ENCODE data around the gene AKAP8L.
"Not testable (repeated sequence)": the region's sequence is repeated elsewhere in the genome, so short reads cannot be mapped to it uniquely, and the experiment has no call there.

Gene AKAP8L

DNA sequence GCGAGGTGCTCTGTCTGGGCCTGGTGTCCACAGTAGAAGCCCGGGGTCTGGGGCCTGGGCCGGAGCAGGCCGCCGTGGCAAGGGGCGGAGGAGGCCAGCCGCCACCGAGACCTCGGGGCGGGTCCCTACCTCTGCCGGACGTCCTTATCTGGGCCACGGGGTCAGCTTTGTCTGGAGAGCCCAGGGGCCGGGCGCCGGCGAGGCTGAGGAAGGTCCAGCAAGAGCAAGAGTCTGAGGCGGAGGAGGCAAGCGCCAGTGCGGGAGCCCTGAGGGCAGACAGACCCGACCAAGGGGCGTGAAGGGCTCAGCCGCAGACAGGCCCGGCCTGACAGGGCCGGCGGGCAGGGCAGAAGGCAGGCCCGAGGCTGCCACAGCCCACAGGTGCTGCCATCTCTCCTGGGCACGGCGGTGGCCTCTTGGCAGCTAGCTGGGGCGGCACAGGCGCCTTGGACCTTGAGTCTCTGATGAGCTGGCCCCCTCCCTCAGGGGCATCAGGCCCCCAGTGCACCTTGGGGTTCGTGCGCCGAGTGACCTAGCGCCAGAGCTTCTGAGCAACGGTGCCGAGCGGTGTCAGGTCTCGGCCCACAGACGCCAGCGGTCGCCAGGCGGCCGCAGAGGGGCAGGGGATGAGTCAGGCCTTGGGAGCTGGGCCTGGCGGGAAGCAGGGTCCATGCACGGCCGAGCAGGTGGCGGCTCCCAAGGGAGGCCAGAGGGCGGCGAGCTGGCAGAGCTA, 20.1 kb downstream of the AKAP8L start:
- Mint-ChIP-seq H3K4me3 (no peak overlapping the region), H3K9me3 (ENCODE audit: low read depth) (no peaks in the 10 kb centered on the region), H3K36me3 (peaks cover 7% of the 10 kb centered on the region)

DNA sequence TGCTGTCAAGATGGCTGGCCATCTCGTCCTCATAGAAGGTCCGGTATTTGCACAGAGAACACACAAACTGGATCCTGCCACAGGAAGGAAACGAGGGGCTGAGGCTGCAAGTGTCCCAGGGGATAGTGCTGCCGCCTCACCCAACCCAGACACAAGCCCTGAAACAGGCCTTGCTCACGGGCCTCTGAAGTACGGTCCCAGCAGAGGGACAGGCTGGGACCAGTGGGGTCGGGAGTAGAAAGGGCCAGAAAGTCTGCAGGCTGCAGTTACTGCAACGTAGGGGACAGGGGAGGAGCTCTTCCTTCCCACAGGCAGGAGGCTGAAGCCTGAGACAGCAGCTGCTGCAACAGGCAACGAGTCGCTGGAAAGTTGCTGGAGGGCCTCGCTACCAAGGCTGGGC, 21.0 kb downstream of the AKAP8L start:
- Mint-ChIP-seq H3K4me3 (no peak overlapping the region), H3K9me3 (ENCODE audit: low read depth) (no peaks in the 10 kb centered on the region), H3K4me1 (ENCODE audit: low read depth) (peaks cover 6% of the 10 kb centered on the region), H3K27me3 (no peaks in the 10 kb centered on the region), H3K27ac (no peak overlapping the region), H3K36me3 (peaks cover 9% of the 10 kb centered on the region)

More for the DNA sequence above, 20.1 kb downstream of the AKAP8L start:
- no peak overlapping the region for H3K27ac Mint-ChIP-seq
- H3K27me3 Mint-ChIP-seq, result no peaks in the 10 kb centered on the region
- H3K4me1 Mint-ChIP-seq (ENCODE audit: low read depth), result peaks cover 4% of the 10 kb centered on the region

DNA sequence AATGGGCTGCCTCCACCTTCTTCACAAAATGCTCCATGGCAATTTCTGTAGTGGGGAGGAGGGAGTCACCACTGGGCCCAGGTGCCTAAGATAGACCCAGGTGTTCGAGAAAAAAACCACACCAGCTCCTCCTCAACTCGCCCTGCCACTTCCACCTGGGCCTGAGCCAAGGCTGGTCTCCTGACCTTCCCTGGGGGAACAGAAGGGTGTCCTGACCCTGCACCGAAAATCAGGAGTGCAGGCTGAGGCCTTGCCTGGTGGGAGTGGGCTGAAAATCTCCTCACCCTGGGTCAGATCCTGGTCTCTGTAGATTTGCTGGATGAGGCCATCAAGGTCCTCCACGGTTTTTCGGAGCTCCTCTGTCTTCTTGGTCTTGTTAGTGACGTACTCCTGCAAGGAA, 21.6 kb downstream of the AKAP8L start:
- H3K4me3 Mint-ChIP-seq, result no peak overlapping the region
- peaks cover 6% of the 10 kb centered on the region for H3K4me1 Mint-ChIP-seq (ENCODE audit: low read depth)
- H3K27ac Mint-ChIP-seq, result no peak overlapping the region
- H3K9me3 Mint-ChIP-seq (ENCODE audit: low read depth), result no peaks in the 10 kb centered on the region
- H3K27me3 Mint-ChIP-seq, result no peaks in the 10 kb centered on the region
- peaks cover 9% of the 10 kb centered on the region for H3K36me3 Mint-ChIP-seq

DNA sequence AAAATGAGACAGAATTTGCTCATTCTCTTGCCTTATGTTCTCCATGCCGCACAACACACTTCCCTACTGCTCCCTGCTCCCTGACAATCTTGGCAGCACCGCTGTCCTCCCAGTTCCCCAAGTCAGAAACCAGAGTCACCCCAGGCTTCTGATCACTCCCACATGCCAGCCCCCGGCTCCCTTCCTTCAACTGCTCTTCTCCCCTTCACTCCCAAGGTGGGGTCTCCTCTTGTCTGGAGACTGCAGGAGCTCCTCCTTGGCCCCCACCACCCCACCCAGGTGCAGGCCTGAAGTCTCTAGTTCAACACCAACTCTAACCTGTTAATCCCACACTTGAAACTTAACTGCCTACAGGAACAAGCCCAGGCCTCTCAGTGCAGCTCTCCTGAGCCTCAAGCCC, 22.4 kb downstream of the AKAP8L start:
- Mint-ChIP-seq H3K27me3 (no peaks in the 10 kb centered on the region), H3K4me1 (ENCODE audit: low read depth) (peaks cover 6% of the 10 kb centered on the region), H3K36me3 (peaks cover 9% of the 10 kb centered on the region), H3K9me3 (ENCODE audit: low read depth) (no peaks in the 10 kb centered on the region), H3K4me3 (no peak overlapping the region), H3K27ac (no peak overlapping the region)

DNA sequence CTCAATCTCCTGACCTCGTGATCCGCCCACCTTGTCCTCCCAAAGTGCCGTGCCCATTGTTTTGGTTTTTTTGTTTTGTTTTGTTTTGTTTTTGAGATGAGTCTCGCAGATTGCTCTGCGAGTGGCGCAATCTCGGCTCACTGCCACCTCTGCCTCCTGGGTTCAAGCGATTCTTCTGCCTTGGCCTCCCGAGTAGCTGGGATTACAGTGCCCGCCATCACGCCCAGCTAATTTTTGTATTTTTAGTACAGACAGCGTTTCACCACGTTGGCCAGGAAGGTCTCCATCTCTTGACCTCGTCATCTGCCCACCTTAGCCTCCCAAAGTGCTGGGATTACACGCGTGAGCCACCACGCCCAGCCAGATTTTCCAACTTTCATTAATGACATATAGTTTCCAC, 23.5 kb downstream of the AKAP8L start:
- H3K36me3 Mint-ChIP-seq; H3K4me1 Mint-ChIP-seq (ENCODE audit: low read depth); H3K4me3 Mint-ChIP-seq; H3K27me3 Mint-ChIP-seq; H3K27ac Mint-ChIP-seq; H3K9me3 Mint-ChIP-seq (ENCODE audit: low read depth): not testable (repeated sequence)

DNA sequence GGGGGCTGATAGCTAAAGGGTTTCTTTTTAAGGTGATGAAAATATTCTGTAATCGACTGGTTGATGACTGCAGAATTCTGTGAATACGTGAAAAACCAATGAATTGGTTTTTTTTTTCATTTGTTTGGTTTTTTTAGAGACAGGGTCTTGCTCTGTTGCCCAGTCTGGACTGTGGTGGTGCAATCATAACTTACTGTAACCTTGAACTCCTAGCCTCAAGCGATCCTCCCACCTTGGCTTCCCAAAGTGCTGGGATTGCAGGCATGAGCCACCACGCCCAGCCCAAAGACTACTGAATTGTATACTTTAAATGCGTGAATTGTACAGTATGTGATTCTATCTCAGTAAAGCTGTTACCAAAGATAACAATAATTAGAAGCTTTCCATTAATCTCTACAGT, 24.4 kb downstream of the AKAP8L start:
- H3K4me3 Mint-ChIP-seq, result no peak overlapping the region
- peaks cover 9% of the 10 kb centered on the region for H3K4me1 Mint-ChIP-seq (ENCODE audit: low read depth)
- H3K9me3 Mint-ChIP-seq (ENCODE audit: low read depth), result no peaks in the 10 kb centered on the region
- peaks cover 9% of the 10 kb centered on the region for H3K36me3 Mint-ChIP-seq
- no peaks in the 10 kb centered on the region for H3K27me3 Mint-ChIP-seq
- peak overlapping the region; percentile 52 for H3K27ac Mint-ChIP-seq

DNA sequence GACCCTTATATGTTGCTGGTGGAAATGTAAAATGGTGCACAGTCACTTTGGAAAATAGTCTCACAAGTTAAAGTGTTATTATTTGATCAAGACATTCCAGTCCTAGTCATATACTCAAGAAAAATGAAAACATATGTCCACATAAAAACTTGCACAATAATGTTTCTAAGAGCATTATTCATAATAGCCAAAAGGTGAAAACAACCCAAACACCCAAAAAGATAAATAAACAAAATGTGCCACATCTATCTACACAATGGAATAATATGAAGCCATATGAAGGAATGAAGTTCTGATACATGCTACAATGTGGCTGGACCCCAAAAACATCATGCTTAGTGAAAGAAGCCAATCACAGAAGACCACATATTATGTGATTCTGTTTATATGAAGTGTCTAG, 24.8 kb downstream of the AKAP8L start:
- peak overlapping the region; percentile 52 for H3K27ac Mint-ChIP-seq
- H3K36me3 Mint-ChIP-seq, result peaks cover 9% of the 10 kb centered on the region
- H3K27me3 Mint-ChIP-seq, result no peaks in the 10 kb centered on the region
- H3K9me3 Mint-ChIP-seq (ENCODE audit: low read depth), result no peaks in the 10 kb centered on the region
- H3K4me1 Mint-ChIP-seq (ENCODE audit: low read depth), result peaks cover 9% of the 10 kb centered on the region
- H3K4me3 Mint-ChIP-seq, result no peak overlapping the region

DNA sequence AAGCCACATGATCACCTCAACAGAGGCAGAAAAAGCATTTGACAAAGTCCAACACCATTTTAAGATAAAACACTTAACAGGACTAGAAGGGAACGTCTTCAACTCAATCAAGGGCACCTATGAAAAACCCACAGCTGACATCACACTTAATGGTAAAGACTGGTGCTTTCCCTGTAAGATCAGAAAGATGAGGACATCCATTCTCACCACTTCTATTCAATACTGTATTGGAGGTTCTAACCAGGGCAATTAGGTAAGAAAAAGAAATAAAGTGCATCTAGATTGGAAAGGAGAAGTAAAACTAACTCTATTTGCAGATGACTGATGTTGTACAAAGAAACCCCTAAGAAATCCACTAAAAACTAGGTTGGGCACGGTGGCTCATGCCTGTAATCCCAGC, 28.0 kb downstream of the AKAP8L start:
- no peaks in the 10 kb centered on the region for H3K27me3 Mint-ChIP-seq
- H3K27ac Mint-ChIP-seq, result peak overlapping the region; percentile 11
- no peak overlapping the region for H3K4me3 Mint-ChIP-seq
- no peaks in the 10 kb centered on the region for H3K9me3 Mint-ChIP-seq (ENCODE audit: low read depth)
- peaks cover 2% of the 10 kb centered on the region for H3K36me3 Mint-ChIP-seq
- peaks cover 7% of the 10 kb centered on the region for H3K4me1 Mint-ChIP-seq (ENCODE audit: low read depth)

DNA sequence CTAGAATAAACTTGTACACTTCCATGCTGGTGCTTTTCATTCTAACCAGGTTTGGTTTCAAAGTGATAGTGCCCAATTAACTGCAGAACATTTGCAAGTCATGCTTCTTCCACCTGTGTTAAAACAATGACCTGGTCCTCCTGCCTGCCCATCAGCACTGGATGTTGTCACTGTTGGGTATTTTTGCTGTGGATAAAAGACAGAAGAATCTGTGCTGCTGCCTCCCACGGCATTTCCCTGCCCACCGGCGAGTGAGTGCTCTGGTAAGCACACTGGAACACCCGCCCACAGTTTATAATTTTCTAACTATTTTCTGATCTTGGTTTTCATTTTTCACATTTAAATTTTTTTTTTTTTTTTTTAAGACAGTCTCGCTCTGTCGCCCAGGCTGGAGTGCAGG, 36.9 kb downstream of the AKAP8L start:
- Mint-ChIP-seq H3K27me3 (no peaks in the 10 kb centered on the region), H3K27ac (peak overlapping the region; percentile 72), H3K4me3 (peak overlapping the region; percentile 85), H3K4me1 (ENCODE audit: low read depth) (peaks cover 27% of the 10 kb centered on the region), H3K36me3 (no peaks in the 10 kb centered on the region), H3K9me3 (ENCODE audit: low read depth) (no peaks in the 10 kb centered on the region)

DNA sequence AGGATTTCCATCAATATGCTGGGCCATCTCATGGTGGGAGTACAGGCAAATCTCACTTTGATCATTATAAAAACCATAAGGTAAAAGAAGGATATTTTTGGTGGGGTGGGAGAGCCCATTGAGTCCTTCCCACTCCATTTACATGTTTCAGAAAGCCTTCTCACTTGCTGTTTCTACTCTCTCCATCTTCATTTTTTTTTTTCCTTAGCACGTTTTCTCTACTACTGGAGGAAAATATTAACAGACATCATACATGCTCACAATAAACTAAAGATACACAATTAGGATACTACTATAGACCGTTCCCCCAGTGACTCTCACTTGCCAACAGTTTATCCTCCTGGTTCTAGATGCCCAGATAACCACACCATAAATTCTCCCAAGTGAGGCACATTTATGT, 37.4 kb downstream of the AKAP8L start:
- no peaks in the 10 kb centered on the region for H3K27me3 Mint-ChIP-seq
- peaks cover 32% of the 10 kb centered on the region for H3K4me1 Mint-ChIP-seq (ENCODE audit: low read depth)
- peak overlapping the region; percentile 85 for H3K4me3 Mint-ChIP-seq
- H3K36me3 Mint-ChIP-seq, result no peaks in the 10 kb centered on the region
- H3K27ac Mint-ChIP-seq, result peak overlapping the region; percentile 72
- H3K9me3 Mint-ChIP-seq (ENCODE audit: low read depth), result no peaks in the 10 kb centered on the region

DNA sequence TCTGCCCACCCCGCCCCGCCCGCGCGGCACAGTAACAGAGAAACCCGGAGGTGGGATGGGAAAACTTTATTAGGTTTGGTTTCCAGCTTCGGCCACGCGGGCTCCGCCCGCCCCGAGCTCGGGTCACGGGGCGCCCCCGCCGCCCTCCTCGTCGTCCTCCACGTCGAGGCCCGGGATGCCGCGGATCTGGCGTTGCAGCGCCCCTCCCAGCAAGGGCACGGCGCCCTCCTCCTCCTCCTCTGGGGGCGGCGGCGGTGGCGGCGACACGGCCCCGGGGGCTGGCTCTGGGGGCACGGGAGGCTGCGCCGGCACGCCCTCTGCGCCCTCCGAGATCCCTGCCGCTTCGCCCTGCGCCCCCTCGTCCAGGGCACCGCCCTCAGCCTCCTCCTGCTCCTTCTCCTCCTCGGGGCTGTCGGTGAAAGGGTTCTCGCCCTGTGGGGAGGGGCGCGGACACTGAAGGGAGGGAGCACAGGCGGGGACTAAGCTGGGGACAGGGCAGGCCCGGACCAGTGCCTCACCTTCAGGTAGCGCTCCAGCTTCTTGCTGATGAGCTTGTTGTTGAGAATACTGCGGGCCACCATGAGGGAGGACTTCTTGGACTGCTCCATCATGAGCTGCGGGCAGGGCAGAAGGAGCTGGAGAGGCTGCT, 38.7 kb downstream of the AKAP8L start:
- H3K27ac Mint-ChIP-seq, result peak overlapping the region; percentile 99
- no peaks in the 10 kb centered on the region for H3K36me3 Mint-ChIP-seq
- H3K27me3 Mint-ChIP-seq, result no peaks in the 10 kb centered on the region
- H3K4me1 Mint-ChIP-seq (ENCODE audit: low read depth), result peaks cover 35% of the 10 kb centered on the region
- H3K9me3 Mint-ChIP-seq (ENCODE audit: low read depth), result no peaks in the 10 kb centered on the region
- peak overlapping the region; percentile 85 for H3K4me3 Mint-ChIP-seq

DNA sequence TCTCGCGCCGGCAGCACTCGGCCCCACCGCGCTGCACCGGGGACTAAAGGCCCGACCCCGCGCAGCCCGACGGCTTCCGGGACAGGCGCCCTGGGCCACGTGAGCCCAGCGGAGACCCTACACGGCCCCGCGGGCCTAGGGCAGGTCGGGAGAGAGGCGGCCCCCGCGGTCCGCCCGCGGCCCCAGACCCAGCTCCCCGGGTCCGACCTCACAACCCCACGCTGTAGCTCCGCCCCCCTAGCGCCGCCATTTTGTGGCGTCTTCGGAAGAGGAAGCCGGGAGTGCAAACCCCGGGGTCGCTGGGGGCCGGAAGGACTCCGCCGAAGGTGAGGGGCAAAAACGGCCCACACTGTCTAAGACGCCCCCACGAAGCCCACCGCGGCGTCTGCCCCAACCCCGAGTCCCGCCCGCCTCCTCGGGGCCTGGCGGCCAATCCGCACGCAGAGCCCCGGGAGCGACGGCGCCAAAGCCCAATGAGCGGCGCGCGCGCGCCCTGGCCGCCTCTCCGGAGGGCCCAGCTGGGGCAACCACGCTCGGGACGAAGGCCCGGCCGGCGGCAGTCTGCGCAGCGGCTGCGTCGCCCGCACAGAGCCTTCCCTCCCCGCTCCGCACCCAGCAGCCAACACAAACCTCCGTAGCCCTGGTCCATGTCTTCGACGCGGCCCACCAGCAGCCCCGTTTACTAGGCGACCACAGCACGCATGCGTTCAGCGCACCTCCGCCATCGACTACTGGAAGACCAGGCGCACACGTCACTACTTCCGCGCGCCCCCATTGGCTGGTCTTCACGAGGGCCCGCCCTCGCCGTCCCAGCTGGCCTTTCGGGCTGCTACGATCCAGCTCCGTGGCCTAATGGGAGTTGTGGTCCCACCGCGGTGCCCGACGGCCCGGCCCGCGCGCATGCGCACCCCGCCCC, 39.4 kb downstream of the AKAP8L start, which contains the start of gene AKAP8:
TSS of gene AKAP8 (minus strand) at position 705 of the 916 bp plus-strand sequence. CDS start at position 649, 56 bp downstream.
- Mint-ChIP-seq H3K36me3 (no peaks in the 10 kb centered on the region), H3K27me3 (no peaks in the 10 kb centered on the region), H3K4me3 (peak within 1 kb of the TSS; percentile 98), H3K4me1 (ENCODE audit: low read depth) (peaks cover 40% of the 10 kb centered on the region), H3K9me3 (ENCODE audit: low read depth) (no peaks in the 10 kb centered on the region), H3K27ac (peak within 1 kb of the TSS; percentile 99)

DNA sequence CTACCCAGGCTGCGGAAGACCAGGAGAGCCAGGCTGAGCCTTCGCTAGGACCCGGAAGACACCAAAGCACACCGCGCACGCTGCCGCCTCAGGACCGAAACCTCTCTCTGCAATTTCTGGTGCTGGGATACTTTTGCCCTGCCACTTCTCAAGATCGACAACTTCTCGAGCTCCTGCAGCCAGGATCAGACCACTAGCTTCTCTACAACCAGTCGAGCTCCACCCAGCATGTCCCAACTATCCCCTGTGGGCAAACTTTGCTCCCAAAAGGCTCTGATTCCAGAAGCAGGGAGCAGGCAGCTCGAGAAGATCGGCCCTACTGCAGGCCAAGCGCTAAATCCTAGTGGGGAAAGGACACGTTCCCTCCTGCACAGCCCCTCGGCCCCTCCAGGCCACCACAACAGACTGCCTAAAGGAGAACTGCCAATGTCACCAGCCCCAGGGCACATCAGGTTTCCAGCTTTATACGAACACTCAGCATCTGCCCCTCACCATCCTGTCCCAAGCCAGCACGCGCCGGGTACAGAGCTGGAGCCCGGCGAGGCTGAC, 40.2 kb downstream of the AKAP8L start:
- H3K4me1 Mint-ChIP-seq (ENCODE audit: low read depth), result peaks cover 40% of the 10 kb centered on the region
- no peaks in the 10 kb centered on the region for H3K36me3 Mint-ChIP-seq
- H3K4me3 Mint-ChIP-seq, result peak overlapping the region; percentile 98
- H3K27me3 Mint-ChIP-seq, result no peaks in the 10 kb centered on the region
- no peaks in the 10 kb centered on the region for H3K9me3 Mint-ChIP-seq (ENCODE audit: low read depth)
- H3K27ac Mint-ChIP-seq, result peak overlapping the region; percentile 98

DNA sequence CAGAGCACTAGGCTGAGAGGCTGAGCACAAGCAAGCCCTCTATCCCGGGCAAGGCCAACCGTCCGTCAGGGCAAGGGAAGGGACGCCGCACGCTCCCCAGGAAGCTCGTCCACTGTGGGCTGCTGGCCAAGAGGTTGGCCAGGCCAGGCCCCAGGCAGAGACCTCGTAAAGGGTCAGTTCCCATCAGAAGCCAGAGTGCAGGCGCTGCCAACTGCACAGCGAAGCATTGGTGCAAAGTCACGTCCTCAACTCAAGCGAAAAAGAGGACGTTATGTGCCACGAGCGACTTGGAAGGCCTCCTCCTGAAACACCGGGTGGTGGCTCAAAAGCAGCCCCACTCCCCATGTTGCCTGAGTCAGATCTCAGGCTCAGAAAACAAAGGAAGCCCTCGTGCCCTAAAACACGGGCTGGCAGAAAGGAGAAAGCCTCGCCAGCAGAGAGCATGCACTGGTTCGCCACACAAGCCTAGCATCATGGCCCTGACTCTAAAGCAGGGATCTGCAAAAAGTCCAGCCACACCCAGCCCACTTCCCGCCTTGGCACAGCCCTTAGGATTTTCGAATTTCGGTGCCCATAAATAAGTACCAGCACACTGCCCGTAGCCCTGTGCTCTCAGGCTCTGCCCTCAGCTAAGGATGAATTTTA, 43.9 kb downstream of the AKAP8L start:
- no peak overlapping the region for H3K27ac Mint-ChIP-seq
- H3K27me3 Mint-ChIP-seq, result no peaks in the 10 kb centered on the region
- no peaks in the 10 kb centered on the region for H3K9me3 Mint-ChIP-seq (ENCODE audit: low read depth)
- H3K4me1 Mint-ChIP-seq (ENCODE audit: low read depth), result peaks cover 28% of the 10 kb centered on the region
- H3K4me3 Mint-ChIP-seq, result no peak overlapping the region
- H3K36me3 Mint-ChIP-seq, result no peaks in the 10 kb centered on the region

Data from activated naive CD8-positive, alpha-beta T cell (primary cell).